Mucosa of stomach (tissue), 1 donor: ENCODE data around the gene CDRT4.

Source experiments
- H3K27me3 ChIP-seq: one replicate; pipeline ENCODE4 v1.7.0; 2013; ENCODE audit warnings: mild to moderate bottlenecking, low read length; ENCODE audit not compliant: control insufficient read depth, insufficient read depth
- H3K36me3 ChIP-seq: one replicate; pipeline ENCODE4 v1.7.0; 2013; ENCODE audit warnings: low read length; ENCODE audit not compliant: control insufficient read depth, insufficient read depth
- H3K4me1 ChIP-seq: one replicate; pipeline ENCODE4 v1.7.0; 2013; ENCODE audit warnings: mild to moderate bottlenecking, low read length; ENCODE audit not compliant: control insufficient read depth, insufficient read depth
- H3K4me3 ChIP-seq: one replicate; pipeline ENCODE4 v1.7.0; 2013; ENCODE audit warnings: low read length
- H3K9ac ChIP-seq: one replicate; pipeline ENCODE4 v1.7.0; 2013; ENCODE audit warnings: mild to moderate bottlenecking, low read length, moderate library complexity
- H3K9me3 ChIP-seq: one replicate; pipeline ENCODE4 v1.7.0; 2013; ENCODE audit warnings: mild to moderate bottlenecking, low read length, moderate library complexity; ENCODE audit not compliant: control insufficient read depth
- donor health status: Pancreatic carcinoma.

CDRT4 gene

GRCh38 chr17:15397620-15398019 lies 69.8 kb downstream of the CDRT4 start:
- no peaks in the 10 kb centered on the region for H3K4me1 ChIP-seq
- H3K4me3 ChIP-seq, result no peak overlapping the region
- H3K27me3 ChIP-seq, result no peaks in the 10 kb centered on the region
- no peaks in the 10 kb centered on the region for H3K36me3 ChIP-seq
- H3K9me3 ChIP-seq, result no peaks in the 10 kb centered on the region
- no peak overlapping the region for H3K9ac ChIP-seq

GRCh38 chr17:15395091-15395490 lies 72.3 kb downstream of the CDRT4 start:
- Histone ChIP-seq H3K36me3 (no peaks in the 10 kb centered on the region), H3K27me3 (no peaks in the 10 kb centered on the region), H3K4me3 (no peak overlapping the region), H3K9me3 (no peaks in the 10 kb centered on the region), H3K9ac (no peak overlapping the region), H3K4me1 (no peaks in the 10 kb centered on the region)

- no peak overlapping the region for H3K9ac ChIP-seq
These were observed 74.0 kb downstream of the CDRT4 start for GRCh38 chr17:15393414-15393813.

GRCh38 chr17:15392326-15392741 lies 75.1 kb downstream of the CDRT4 start:
- Histone ChIP-seq H3K4me1 (no peaks in the 10 kb centered on the region), H3K9ac (no peak overlapping the region), H3K9me3 (no peaks in the 10 kb centered on the region), H3K36me3 (no peaks in the 10 kb centered on the region), H3K27me3 (no peaks in the 10 kb centered on the region), H3K4me3 (no peak overlapping the region)

More at GRCh38 chr17:15393414-15393813, 74.0 kb downstream of the CDRT4 start:
- Histone ChIP-seq H3K27me3 (no peaks in the 10 kb centered on the region), H3K4me3 (no peak overlapping the region), H3K9me3 (no peaks in the 10 kb centered on the region), H3K4me1 (no peaks in the 10 kb centered on the region), H3K36me3 (no peaks in the 10 kb centered on the region)

- no peak overlapping the region for H3K9ac ChIP-seq
- H3K9me3 ChIP-seq, result no peaks in the 10 kb centered on the region
- H3K4me3 ChIP-seq, result no peak overlapping the region
- H3K36me3 ChIP-seq, result no peaks in the 10 kb centered on the region
- no peaks in the 10 kb centered on the region for H3K4me1 ChIP-seq
- H3K27me3 ChIP-seq, result no peaks in the 10 kb centered on the region
These were observed 78.9 kb downstream of the CDRT4 start for GRCh38 chr17:15388356-15389041.

- no peaks in the 10 kb centered on the region for H3K4me1 ChIP-seq
- H3K36me3 ChIP-seq, result no peaks in the 10 kb centered on the region
- no peaks in the 10 kb centered on the region for H3K9me3 ChIP-seq
These were observed 81.3 kb downstream of the CDRT4 start for GRCh38 chr17:15386083-15386482.

More at GRCh38 chr17:15386083-15386482, 81.3 kb downstream of the CDRT4 start:
- Histone ChIP-seq H3K4me3 (no peak overlapping the region), H3K27me3 (no peaks in the 10 kb centered on the region), H3K9ac (no peak overlapping the region)
